Endothelial cell of umbilical vein (primary cell): ENCODE results near the gene COL28A1. TPM values are rescaled to one million over a fixed set of nuclear protein-coding genes. Genes with fewer than 3 reads are reported as not detected.

Experiments
- BruUV-seq: library from RNA; stranded (reverse); fragments of 400-500 nt; replicated peaks from 2 replicates; lab custom pipeline; 2021; lab: Mats Ljungman, UMichigan
- CTCF ChIA-PET: fragments of 300-600, 350-600 bp; sonication (Branson Sonifier 250); formaldehyde crosslinking; loops from one replicate; lab custom pipeline; 2021; ENCODE audit warnings: antibody characterized with exemption, inconsistent platforms; lab: Charles Lee
- POLR2A ChIA-PET: fragments of 300-600, 350-600 bp; sonication (Branson Sonifier 250); formaldehyde crosslinking; loops from one replicate; lab custom pipeline; 2021; ENCODE audit warnings: antibody characterized with exemption, inconsistent platforms; lab: Charles Lee
- DNase-seq: peaks from one replicate; pipeline ENCODE4 v3.0.0-alpha.2; 2011; ENCODE audit warnings: low read depth, low spot score
- FAIRE-seq: peaks from 2 replicates; lab custom pipeline; 2011; peaks lifted over from hg19 to GRCh38; lab: Jason Lieb, UNC
- H2AFZ ChIP-seq: 2 replicates; pipeline ENCODE4 v1.6.0; 2012; ENCODE audit warnings: low read depth, low read length, control low read depth, inconsistent platforms
- H3K27ac ChIP-seq: 2 replicates; pipeline ENCODE4 v1.5.1; 2011; ENCODE audit warnings: low read depth, mild to moderate bottlenecking, control low read depth, low read length, moderate library complexity; ENCODE audit not compliant: insufficient read depth
- H3K27me3 ChIP-seq, 2 experiments: 2 replicates each; pipeline versions ENCODE4 v1.6.0 to v1.6.1; 2011; ENCODE audit warnings: low read length in 2 of 2, mixed read lengths in 1 of 2; ENCODE audit not compliant: control insufficient read depth in 2 of 2, insufficient read depth in 2 of 2
- H3K36me3 ChIP-seq, 2 experiments: 2 replicates in 1 of 2; 3 replicates in 1 of 2; pipeline ENCODE4 v1.5.1; 2011; ENCODE audit warnings: low read length in 2 of 2, mild to moderate bottlenecking in 1 of 2, moderate library complexity in 1 of 2; ENCODE audit not compliant: control insufficient read depth in 2 of 2, insufficient read depth in 2 of 2; ENCODE audit errors: extremely low read depth in 1 of 2
- H3K4me1 ChIP-seq: 3 replicates; pipeline ENCODE4 v1.5.1; 2011; ENCODE audit warnings: mild to moderate bottlenecking, low read length; ENCODE audit not compliant: control insufficient read depth, insufficient read depth; ENCODE audit errors: extremely low read depth
- H3K4me2 ChIP-seq: 2 replicates; pipeline ENCODE4 v1.6.1; 2011; ENCODE audit warnings: low read length, control low read depth, mixed read lengths; ENCODE audit not compliant: insufficient read depth
- H3K4me3 ChIP-seq, 3 experiments: fragments of 200-600 bp in 1 of 3; sonication (generic), shearing (Covaris generic) in 1 of 3; replicated peaks in 1 of 3; 2 replicates each; pipeline ENCODE4 v1.5.1; 2011 to 2016; ENCODE audit warnings: control low read depth in 3 of 3, low read length in 3 of 3, mild to moderate bottlenecking in 2 of 3, inconsistent platforms in 1 of 3, low read depth in 1 of 3, moderate library complexity in 1 of 3; ENCODE audit not compliant: insufficient read depth in 1 of 3
- H3K79me2 ChIP-seq: 2 replicates; pipeline ENCODE4 v1.6.0; 2012; ENCODE audit warnings: low read length, inconsistent platforms; ENCODE audit not compliant: control insufficient read depth, insufficient read depth
- H3K9ac ChIP-seq: replicated peaks from 2 replicates; pipeline ENCODE3; 2011; ENCODE audit warnings: low read length, control low read depth; ENCODE audit not compliant: insufficient read depth; ENCODE audit errors: extremely low read depth
- H3K9me1 ChIP-seq: replicated peaks from 3 replicates; pipeline ENCODE4 v1.6.0; 2011; ENCODE audit warnings: mild to moderate bottlenecking, low read length; ENCODE audit not compliant: control insufficient read depth, insufficient read depth; ENCODE audit errors: extremely low read depth
- H3K9me3 ChIP-seq: replicated peaks from 2 replicates; pipeline ENCODE4 v1.5.1; 2012; ENCODE audit warnings: low read length, inconsistent platforms; ENCODE audit not compliant: control insufficient read depth, insufficient read depth
- H4K20me1 ChIP-seq: replicated peaks from 2 replicates; pipeline ENCODE3; 2011; ENCODE audit warnings: mild to moderate bottlenecking, low read length; ENCODE audit not compliant: control insufficient read depth, insufficient read depth; ENCODE audit errors: extremely low read depth
- EZH2 ChIP-seq: IDR thresholded peaks from 2 replicates; pipeline ENCODE4 v1.6.1; 2012; ENCODE audit warnings: borderline replicate concordance, low read depth, mild to moderate bottlenecking, moderate library complexity, low read length, inconsistent platforms; ENCODE audit not compliant: severe bottlenecking
- FOS ChIP-seq: IDR thresholded peaks from 2 replicates; pipeline ENCODE4 v1.6.1; 2011; ENCODE audit warnings: mild to moderate bottlenecking, low read length, moderate library complexity, borderline replicate concordance; ENCODE audit not compliant: insufficient read depth
- GATA2 ChIP-seq: IDR thresholded peaks from 2 replicates; pipeline ENCODE4 v1.7.0; 2011; ENCODE audit warnings: low read depth, mild to moderate bottlenecking, moderate library complexity, mixed read lengths, low read length; ENCODE audit not compliant: insufficient read length, insufficient read depth
- JUN ChIP-seq: IDR thresholded peaks from 2 replicates; pipeline ENCODE4 v1.6.1; 2011; ENCODE audit warnings: borderline replicate concordance, low read depth; ENCODE audit not compliant: insufficient read length, insufficient read depth
- MYC ChIP-seq: IDR thresholded peaks from one replicate; pipeline ENCODE4 v1.6.1; 2011; ENCODE audit warnings: mild to moderate bottlenecking, low read depth, low read length
- POLR2A ChIP-seq: IDR thresholded peaks from 2 replicates; pipeline ENCODE4 v1.6.1; 2012; ENCODE audit warnings: low read depth, mild to moderate bottlenecking, control low read depth, low read length
- POLR2AphosphoS5 ChIP-seq: IDR thresholded peaks from 2 replicates; pipeline ENCODE4 v1.6.1; 2012; ENCODE audit warnings: low read depth, mild to moderate bottlenecking, control low read depth, low read length, moderate library complexity; ENCODE audit not compliant: insufficient read depth
- dilution Hi-C: fragments of 300-500 bp; cut with MboI; formaldehyde crosslinking; loops from one replicate; pipeline ENCODE4 v1.15.0; 2019; ENCODE audit warnings: low sequenced_read_pairs; ENCODE audit not compliant: extremely low pct_ligation_motif_present
- intact Hi-C: fragments of 100-400 bp; cut with micrococcal nuclease; formaldehyde crosslinking; loops from one replicate; pipeline ENCODE4 v1.10.0; 2022
- polyA plus RNA-seq, 4 experiments: library from polyadenylated mRNA; depleted of rRNA in 3 of 4; stranded (reverse) in 3 of 4; unstranded in 1 of 4; fragments of >200 nt; gene quantifications; 2 replicates each; pipeline versions ENCODE4 v1.2.1 to v1.2.3, GENCODE V29; 2011 to 2012; ENCODE audit warnings: missing spikeins in 1 of 4
- total RNA-seq: library from RNA; stranded (reverse); gene quantifications from 2 replicates; pipeline ENCODE4 v1.2.3, GENCODE V29; 2021
- TF ChIP-seq, protein P1 (sequence below), 2 donors: IDR thresholded peaks; 1 replicate in 1 of 2; 2 replicates in 1 of 2; pipeline ENCODE4 v1.5.1; 2011; ENCODE audit warnings: low read length in 2 of 2, mild to moderate bottlenecking in 2 of 2, moderate library complexity in 2 of 2, control low read depth in 1 of 2, inconsistent platforms in 1 of 2, low read depth in 1 of 2; ENCODE audit not compliant: insufficient read depth in 1 of 2; ENCODE audit errors: extremely low read depth in 1 of 2
- TF ChIP-seq, protein P2 (sequence below): IDR thresholded peaks from 2 replicates; pipeline ENCODE4 v1.6.1; 2011; ENCODE audit not compliant: insufficient read depth, insufficient read length

Gene COL28A1
- total and polyA plus RNA-seq, 2 donors (not counting 3 experiments of a cell fraction or from before 2014, with no cell fraction given), result not detected

DNA sequence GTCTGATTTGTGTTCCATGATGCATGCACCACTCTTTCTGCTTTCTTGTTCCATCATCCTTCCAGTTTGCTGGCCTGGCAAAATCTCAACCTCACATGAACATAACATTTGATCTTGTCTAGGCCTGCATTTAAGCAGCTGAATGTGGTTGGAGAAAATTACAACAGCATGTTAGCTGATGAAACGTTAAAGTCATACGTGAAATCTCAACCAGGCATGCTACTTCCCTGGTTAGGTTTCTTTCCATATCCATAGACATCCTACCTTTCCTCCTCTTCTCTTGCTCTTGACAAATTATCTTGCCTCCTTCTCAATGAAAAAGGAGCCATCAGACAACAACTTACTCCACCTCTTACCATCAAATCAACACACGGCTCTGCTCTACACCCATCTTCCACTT lies 199.8 kb downstream of the COL28A1 start:
- ChIA-PET POLR2A (no interaction called here), CTCF (no interaction called here)
- H4K20me1 ChIP-seq, result no peaks in the 10 kb centered on the region
- H3K36me3 ChIP-seq, result no peaks in the 10 kb centered on the region
- H3K9me1 ChIP-seq, result no peaks in the 10 kb centered on the region
- H3K27ac ChIP-seq, result no peak overlapping the region
- H3K4me2 ChIP-seq, result no peak overlapping the region
- DNase-seq, result no peak
- H3K9me3 ChIP-seq, result no peaks in the 10 kb centered on the region
- H3K27me3 ChIP-seq, result no peaks in the 10 kb centered on the region
- dilution Hi-C loops, result no loop called here
- TF ChIP-seq POLR2A (no peak), JUN (no peak), GATA2 (no peak), EZH2 (no peak), FOS (no peak), POLR2AphosphoS5 (no peak), MYC (no peak)
- TF ChIP-seq, protein P1, sequence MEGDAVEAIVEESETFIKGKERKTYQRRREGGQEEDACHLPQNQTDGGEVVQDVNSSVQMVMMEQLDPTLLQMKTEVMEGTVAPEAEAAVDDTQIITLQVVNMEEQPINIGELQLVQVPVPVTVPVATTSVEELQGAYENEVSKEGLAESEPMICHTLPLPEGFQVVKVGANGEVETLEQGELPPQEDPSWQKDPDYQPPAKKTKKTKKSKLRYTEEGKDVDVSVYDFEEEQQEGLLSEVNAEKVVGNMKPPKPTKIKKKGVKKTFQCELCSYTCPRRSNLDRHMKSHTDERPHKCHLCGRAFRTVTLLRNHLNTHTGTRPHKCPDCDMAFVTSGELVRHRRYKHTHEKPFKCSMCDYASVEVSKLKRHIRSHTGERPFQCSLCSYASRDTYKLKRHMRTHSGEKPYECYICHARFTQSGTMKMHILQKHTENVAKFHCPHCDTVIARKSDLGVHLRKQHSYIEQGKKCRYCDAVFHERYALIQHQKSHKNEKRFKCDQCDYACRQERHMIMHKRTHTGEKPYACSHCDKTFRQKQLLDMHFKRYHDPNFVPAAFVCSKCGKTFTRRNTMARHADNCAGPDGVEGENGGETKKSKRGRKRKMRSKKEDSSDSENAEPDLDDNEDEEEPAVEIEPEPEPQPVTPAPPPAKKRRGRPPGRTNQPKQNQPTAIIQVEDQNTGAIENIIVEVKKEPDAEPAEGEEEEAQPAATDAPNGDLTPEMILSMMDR (IDR thresholded peaks at IDR 0.05; ENCODE audit: extremely low read depth in 1 of 2, insufficient read depth in 1 of 2, low read depth in 1 of 2, low read length in 2 of 2), result no peak
- TF ChIP-seq, protein P2, sequence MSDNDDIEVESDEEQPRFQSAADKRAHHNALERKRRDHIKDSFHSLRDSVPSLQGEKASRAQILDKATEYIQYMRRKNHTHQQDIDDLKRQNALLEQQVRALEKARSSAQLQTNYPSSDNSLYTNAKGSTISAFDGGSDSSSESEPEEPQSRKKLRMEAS, result no peak
- no peaks in the 10 kb centered on the region for H3K4me1 ChIP-seq
- no peak for FAIRE-seq
- H3K4me3 ChIP-seq, result no peak overlapping the region
- intact Hi-C loops, result no loop called here
- no TSS peak for BruUV-seq
- H3K9ac ChIP-seq, result no peak overlapping the region
- no peak overlapping the region for H2AFZ ChIP-seq
- no peaks in the 10 kb centered on the region for H3K79me2 ChIP-seq
